ENCODE data around the gene KLHL12.

GRCh38 chr1:202862679-202863560, 64.1 kb downstream of the KLHL12 start:
- TF ChIP-seq POLR2AphosphoS5 (IDR thresholded peaks at IDR 0.05; ENCODE audit: insufficient read depth, low read depth, low read length), result no peak
- TF ChIP-seq POLR2A (IDR thresholded peaks at IDR 0.05; ENCODE audit: low read depth, low read length), result no peak

Data from endothelial cell of umbilical vein (primary cell).